EH (cell line): ENCODE results near the gene FOXJ1.

Experiments used
- DNase-seq: peaks from one replicate; pipeline ENCODE4 v3.0.0-alpha.2; 2015; ENCODE audit warnings: low read depth

FOXJ1 gene

DNA sequence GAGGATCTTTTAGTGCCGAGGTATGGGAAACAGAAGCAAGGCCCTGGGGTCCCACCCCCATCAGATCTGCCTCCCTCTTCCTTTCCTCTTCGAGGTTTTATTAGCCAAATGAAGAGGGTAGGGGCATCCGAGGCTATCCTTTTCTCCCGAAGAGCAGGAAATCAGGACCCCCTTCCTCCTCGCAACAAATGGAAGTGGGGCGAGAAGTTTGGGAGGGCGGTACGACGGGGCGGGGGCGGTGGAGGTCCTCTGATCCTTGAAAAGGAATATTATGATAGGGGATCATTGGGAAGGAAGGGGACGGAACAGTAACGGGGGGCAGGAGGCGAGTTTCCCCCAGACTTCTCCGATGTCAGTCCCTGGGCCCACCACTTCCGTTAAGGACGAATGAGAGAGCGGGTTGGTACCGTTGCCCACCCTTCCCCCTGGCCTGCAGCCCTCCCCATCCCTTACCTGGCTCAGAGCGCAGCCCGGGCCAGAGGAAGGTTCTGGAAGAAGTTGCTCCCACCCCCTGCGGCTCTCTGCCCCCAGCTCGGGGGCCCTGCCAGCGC is 309 bp downstream of the FOXJ1 start:
- no peak for DNase-seq

DNA sequence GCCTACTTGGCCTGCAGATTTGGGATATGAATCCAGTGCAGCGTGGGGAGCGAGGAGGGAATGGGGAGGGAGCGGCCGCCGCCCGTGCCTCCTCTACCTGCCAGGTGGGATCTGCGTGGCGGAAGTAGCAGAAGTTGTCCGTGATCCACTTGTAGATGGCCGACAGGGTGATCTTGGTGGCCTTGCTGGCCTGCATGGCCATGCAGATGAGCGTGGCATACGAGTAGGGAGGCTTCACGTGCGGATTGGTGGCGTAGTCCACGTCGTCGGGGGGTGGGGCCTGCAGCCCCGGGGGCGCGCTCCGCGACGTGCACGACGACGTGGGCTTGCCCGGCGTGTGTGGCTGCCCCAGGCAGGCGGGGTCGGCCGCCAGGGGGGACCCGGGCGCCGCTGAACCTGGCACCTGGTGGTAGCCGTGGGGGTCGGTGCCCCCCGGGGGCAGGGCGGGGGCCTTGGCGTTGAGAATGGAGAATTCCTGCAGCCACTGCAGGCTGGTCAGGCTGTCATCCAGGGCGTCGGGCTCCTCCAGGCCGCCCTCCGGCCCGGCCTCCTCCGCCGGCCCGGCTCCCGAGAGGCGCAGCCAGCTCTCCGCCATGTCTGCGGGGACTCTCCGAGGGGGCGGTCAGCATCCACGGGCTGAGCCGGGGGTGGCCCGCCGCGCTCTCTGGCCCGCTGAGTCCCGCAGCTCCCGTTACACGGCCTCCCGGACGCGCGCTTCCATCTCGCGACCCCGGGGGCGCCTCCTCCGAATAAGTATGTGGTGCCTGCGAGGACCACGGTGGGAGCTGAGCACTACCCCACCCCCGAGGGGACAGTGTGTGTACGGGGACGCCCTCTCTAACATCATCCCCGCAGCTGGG is 1.0 kb downstream of the FOXJ1 start:
- no peak for DNase-seq

DNA sequence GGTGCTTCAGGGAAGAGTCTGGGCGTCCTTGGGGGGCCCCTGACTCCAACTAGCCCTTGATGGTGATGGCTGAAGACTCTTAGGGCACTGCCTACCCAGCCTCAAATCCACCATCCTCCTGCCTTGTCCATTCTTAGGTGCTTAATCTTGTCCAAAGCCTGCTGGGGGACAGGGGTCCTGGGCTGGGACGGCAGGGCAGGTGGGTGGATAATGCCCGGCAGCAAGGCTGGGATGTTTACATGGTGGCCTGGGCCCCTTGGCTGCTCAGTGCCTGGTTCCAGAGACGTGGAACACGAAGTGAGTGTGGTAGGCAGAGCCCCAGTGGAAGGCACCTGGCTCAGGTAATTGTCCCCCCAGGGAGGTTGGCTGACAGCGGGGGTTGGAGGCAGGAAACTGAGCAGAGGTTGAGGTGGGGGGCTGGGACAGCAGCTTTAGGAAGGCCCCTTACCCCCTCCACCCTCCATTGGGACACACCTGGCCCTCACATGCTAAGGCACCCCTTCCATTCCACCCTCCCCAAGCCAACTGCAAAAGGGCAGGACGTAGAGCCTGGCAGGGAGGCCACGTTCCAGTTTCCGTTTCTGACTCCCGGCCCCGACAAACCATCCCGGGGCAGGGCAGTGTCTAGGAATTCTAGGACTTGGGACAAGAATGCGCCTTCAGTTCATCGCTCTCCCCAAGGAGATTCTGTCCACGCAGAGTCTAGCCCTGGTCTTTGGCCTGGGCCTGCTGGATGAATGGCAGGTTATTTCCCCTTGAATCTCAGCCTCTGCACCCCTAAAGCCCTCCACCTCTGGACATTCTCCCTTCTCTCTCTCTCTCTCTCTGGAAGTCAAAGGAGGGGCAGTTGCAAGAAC is 1.9 kb downstream of the FOXJ1 start:
- no peak for DNase-seq

DNA sequence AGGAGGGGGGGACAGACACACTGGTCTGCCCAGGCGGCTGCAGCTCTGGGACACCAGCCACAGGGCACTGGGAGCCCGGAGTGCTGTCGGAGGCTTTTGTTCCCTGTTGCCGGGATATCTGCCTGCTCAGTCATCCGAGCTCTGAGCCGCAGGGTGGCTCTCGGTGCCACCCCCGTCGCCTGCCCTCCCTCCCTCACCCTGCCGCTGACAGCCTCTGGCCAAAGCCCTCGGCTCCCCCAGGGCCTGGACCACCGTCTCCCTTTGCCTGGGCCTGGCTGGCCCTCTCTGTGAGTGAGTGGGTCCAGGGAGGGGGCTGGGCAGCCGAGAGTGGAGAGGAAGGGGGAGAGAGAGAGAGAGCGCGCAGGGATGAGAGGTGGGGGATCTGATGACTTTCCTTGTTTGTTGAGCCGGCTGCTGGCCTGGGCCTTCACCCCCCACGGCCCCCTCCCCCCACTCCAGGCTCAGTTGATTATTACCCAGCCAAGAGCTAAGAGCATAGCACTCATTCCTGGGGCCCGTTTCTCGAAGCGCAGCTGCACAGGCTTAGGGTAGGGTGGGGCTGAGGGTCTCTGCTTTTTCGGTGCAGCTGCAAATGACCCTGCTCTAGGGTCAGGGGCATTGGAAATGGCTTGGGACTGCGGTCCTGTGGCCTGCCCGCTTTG is 2.7 kb downstream of the FOXJ1 start:
- DNase-seq: no peak

DNA sequence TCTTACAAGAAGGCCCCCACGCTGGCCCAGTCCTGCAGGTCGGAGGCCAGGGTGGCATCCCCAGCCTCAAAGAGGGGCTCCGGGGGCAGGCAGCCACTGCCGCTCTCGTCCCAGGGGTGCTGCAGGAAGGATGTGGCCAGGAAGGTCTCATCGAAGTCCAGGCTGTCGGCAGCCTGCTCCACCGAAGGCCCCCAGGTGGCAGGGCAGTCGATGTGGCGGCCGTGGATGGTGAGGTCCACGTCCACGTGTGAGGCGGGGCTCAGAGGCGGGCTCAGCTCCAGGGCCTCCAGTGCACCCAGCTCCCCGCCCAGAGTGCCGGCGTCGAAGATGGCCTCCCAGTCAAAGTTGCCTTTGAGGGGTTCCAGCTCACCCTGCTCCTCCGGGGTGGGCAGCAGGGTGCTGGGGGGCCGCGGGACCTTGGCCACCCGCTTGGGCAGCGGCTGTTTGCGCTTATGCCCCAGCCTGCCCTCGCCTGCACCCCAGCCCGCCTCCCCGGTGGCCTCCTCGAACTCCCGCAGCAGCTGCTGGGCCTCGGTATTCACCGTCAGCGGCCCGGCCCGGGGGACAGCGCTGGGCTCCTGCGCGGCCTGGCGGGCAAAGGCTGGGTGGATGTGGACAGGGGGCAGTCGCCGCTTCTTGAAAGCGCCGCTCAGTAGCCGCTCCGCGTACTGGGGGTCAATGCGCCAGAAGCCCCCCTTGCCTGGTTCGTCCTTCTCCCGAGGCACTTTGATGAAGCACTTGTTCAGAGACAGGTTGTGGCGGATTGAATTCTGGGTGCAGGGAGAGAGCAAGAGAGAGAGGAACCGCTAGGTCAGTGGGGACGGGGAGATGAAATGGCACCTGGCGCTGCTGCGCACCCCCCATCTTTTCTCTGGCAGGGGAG is 3.5 kb downstream of the FOXJ1 start:
- no peak for DNase-seq

DNA sequence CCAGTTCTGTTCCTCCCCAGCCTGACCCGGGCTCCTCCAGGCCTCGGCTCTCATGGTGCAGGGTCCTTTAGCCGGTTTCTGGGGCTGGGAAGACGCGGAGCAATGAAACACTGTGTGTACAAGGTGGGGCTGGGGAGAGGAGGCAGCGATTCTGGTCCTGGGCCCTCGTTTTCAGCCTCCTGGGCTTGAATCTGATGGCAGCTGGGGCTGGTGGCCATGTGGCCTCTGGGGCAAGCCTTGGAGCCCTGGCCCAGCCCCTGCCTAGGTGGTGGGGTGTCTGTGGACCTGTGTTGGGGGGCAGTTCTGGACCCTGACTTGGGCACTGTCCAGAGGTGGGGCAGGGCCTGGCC is 4.1 kb downstream of the FOXJ1 start:
- DNase-seq: no peak

DNA sequence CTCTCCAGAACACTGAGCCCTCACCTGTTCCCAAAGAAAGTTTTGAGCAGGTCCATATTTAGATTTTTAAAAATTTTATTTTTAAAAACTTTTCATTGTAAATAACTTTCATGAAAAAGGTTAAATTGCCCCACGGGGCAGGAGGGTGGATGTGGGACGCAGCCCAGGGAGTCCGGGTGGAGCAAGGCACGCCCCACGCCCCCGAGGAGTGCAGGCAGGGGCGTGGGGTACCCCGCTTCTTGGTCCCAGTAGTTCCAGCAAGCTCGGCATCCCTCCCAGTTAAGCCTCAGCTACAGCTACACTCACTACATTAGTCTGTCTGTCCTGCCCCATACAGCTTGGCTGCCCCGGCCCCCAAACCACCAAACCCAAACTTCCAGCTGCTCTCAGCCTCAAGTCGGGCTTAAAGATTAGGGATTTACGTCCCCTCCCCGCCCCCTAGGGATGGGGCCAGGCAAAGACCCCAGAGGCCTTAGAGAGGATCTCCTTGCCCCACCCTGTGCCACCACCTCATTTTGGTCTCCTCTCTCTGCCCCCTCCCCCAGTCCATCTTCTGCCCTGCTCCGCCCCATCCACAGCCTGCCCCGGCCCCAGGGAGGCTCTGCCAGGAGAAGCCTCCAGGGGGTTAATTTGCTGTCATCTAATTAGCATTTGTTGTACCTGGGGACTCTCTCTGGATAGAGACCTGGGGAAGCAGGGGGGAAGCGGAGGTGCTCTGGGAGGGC is 4.6 kb downstream of the FOXJ1 start:
- DNase-seq: no peak

DNA sequence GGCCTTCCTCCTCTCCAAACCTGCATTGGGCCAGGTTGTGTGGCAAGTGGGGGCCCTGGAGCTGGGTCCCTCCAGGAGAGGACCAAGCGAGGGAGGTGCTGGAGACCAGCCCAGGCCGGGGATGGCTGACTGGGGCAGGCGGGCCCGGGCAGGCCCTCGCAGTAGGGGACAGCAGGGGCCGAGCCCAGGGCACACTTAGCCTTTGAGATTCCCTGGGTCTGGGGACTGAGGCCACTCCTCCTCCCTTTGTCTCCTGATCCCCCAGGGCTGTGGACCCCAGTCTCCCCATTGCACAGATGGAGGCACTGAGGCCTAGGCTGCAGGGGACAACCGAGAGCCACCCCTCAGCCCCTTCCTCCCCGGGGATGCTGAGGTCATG is 5.2 kb downstream of the FOXJ1 start:
- no peak for DNase-seq

DNA sequence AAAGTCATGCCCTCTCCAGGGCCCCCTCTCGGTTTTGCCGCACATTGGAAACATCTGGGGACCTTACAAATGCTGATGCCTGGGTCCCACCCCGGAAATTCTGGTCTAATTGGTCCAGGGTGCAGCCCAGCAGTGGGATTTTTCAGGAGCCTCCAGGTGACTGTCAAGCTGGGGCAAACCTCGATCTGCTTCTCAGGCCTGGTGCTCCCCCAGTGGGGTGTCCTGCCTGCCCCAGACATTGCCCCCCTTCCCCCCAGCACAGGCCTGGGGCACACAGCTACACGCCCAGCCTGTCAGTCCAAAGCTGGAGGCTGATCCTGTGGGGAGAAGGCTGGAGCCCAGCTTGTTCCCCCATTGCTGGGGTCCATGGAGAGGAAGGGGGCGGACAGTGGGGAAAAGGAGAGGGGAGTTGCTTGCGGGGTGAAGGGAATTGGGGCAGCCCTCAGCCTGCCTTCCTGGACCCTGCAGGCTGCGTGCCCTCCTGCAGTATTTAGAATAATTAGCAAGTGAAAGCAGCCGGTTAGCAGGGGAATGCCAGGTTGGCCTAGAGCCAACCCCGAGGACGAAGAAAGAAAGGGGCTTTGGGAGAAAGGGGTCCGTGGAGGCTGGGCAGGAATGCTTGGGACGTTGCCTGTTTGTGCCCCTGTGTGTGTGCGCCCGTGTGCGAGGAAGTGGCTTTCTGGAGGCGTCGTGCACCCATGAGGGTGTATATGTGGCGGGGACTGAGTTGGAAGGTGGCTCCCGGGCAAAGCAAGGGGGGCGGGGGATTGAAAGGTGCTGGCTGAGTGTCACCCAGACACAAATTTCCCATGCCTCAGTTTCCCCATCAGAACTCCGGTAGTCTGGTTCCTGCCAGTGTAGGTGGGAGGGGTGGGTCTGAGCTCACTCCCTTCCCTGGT is 5.9 kb downstream of the FOXJ1 start:
- no peak for DNase-seq

DNA sequence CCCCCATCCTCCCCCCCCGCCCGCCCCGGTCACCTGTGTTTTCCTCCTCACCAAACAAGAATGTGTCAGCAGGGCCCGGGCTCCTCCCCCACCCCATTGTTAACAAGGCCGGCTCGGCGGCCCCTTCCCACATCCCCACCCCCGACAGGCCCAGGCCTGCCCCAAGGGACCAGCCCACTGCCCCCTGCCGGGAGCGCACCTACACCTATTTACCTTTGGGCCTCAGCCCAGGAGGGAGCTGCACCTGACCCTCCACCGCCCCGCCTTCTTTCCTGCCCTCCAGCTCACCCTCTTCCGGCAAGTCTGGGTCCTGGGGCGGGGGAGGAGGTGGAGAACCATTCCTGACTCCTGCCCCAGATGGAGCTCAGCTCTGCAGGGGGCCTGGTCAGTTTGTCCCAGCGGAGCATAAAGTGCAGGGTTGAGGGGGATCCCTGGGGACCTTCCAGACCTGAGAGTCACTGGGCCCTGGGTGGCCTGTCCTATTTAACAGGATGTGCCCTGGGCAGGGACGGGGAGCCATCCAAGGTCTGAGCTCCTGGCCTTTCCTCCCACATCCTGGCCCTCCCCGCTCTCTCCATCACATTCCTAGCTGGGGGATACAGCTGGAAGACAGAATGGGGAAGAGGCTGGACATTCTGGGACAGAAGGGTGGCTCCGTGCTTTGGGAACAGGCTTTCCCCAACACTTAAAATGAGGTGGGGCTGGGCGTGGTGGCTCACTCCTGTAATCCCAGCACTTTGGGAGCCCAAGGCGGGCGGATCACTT is 8.3 kb downstream of the FOXJ1 start:
- DNase-seq: peak; percentile 13

DNA sequence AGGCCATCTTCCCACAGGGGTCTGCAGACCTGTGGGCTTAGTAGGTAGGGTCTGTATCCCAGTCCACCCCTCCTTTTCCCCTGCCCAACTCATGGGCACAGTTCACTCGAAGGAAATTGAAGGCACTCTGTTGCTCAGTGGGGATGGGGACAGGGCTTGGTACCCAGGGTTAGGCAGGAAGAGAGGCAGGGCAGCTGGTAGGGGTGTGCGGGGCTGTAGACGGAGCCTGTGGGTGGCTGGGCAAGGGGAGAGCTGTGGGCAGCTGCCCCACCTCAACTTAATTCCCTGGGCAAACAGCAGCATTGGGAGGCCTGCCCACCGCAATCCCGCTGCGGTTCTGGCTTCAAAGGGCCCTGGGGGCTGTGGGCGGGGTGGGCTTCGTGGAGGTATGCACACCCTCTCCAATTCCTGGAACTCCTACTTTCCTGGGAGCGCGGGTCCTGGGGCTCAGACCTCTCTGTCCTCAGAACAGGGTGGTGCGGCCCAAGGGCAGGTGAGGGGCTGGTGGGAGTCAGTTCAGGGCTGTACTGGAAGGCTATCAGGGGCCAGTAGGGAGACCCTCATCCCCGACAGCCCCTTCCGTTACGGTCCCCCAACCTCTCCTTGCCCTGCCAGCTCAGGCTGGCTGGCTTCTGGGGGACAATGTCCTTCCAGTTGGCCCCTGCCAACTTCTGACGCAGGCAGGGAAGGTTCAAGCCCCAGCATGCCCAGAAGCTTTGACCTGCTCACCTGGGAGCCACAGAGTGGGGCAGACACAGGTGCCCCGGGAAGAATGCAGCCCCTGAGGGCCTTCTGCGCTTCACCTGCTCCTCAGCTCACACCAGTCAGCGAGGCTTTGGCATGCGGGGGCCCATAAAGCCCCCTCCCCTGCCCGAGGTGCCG is 9.1 kb downstream of the FOXJ1 start:
- DNase-seq: no peak

DNA sequence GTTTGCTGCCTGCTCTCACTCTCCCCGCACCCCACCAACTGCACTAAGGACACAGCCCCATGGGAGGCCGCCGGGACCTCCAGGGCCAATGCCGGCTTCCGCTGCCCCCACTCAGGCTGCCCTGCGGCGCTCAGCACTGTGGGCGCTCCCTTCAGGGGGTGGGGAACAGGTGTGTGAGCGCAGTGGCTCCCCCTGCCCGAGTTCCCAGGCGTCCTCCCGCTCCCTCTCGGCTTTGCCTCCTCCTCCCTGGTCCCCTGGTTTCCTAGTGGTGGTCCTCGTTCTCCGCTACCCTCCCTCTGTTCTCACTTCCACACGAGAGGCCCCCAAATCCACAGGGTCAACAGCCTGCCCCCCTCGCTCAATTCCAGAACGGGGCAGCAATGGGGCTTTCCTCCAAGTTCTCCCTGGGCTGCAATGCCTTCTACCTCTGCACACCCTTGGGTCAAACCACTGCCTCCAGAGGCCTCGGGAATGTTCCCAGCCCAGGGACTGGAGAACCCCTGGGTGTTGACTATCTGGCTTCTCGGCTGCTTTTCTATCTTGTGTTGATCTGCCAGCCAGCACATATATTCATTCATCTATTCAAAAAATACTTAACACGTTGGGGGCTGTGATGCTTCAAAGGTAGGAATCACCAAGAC is 9.9 kb downstream of the FOXJ1 start:
- DNase-seq: no peak

DNA sequence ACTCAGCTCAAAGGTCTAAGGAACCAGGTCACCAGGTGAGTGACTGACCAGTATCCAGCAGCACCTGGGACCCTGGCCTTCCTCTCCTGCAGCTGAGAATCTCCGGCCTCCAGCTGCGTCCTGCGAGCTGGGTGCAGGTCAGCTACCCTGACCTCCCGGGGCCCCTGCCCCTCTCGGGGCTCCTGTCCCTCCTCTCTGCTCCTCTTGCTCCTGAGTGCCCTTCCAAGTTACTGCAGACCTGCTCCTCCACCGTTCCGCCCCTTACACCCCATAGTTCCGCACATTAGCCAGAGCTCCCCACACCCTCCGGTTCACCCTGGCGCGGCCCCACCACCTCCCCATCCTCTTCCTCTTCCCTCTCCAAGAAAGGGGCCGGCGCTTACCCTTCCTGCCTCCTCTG is 10.6 kb downstream of the FOXJ1 start:
- no peak for DNase-seq

DNA sequence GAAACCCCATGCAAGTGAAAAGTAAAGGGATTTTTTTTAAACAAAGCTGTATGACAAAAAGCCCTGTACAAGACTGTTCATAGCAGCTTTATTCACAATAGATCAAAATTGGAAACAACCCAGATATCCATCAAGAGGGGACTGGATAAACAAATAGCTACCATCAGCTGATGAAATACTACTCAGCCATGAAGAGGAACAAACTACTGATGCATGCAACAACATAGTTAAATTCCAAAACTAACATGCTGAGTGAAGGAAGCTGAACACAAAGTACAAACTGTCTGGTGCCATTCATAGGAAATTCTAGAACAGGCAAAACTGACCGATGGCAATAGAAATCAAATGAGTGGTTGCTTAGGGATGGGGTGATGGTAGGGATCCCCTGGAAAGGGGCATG is 15.1 kb downstream of the FOXJ1 start:
- DNase-seq: no peak

DNA sequence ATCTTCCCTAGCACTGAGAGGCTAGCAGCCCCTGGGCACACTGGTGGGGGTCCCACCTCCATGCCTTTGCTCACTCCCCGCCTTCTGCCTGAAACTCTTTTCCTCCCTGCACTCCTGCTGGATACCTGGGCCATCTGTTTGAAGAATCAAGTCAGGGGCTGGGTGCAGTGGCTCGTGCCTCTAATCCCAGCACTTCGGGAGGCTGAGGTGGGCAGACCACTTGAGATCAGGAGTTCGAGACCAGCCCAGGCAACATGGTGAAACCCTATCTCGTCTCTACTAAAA is 15.7 kb downstream of the FOXJ1 start:
- no peak for DNase-seq

DNA sequence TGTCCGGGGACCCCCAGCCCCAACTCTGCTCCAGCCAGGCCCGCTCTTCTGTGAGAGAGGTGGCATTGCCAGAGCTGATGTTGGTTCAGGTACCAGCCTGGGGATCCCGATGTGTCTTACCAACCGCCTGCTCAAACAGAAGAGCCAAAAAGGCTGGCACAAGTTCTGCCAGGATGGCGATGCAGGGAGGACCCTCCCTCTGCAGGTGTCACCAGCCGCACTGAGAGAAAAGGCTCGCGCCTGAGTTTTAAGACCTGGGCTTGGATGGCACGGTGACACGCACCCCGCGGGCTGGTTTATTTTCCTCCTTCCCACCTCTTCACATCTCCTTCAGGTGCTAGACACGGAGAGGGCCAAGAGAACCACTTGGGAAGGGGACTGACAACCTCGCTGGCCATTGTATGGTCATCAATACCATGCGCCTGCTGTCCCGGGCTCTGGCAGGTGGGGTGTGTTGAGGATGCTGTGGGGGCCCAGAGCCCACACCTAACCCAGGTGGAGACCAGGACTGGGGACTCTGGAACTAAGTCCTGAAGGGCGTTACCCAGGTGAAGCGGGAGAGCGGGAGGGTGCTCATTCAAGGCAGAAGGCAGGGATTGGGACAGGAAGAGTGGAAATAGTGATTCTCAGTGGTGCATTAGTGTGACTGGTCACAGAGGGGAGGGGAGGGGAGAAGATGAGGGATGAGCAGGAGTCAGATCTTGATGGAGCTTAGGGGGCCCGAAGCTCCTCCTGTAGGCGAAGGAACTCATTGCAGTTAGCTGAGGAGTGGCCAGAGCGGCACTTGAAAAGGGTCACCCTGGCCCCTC is 16.3 kb downstream of the FOXJ1 start:
- DNase-seq: peak; percentile 31
